Keratinocyte (primary cell): ENCODE results near the gene GCNT1. TPM values are rescaled to one million over a fixed set of nuclear protein-coding genes. Genes with fewer than 3 reads are reported as not detected.

Experiments used
- DNase-seq: peaks from one replicate; pipeline ENCODE4 v3.0.0-alpha.2; 2011; ENCODE audit warnings: low read depth, missing footprints, low spot score
- FAIRE-seq: peaks from 2 replicates; lab custom pipeline; 2011; peaks lifted over from hg19 to GRCh38; lab: Jason Lieb, UNC
- H2AFZ ChIP-seq: 2 replicates; pipeline ENCODE4 v1.6.0; 2012; ENCODE audit warnings: low read length, control low read depth, inconsistent platforms; ENCODE audit not compliant: control insufficient read depth
- H3K27ac ChIP-seq: 2 replicates; pipeline ENCODE4 v1.5.1; 2011; ENCODE audit warnings: low read length; ENCODE audit not compliant: control insufficient read depth, insufficient read depth
- H3K27me3 ChIP-seq: 3 replicates; pipeline ENCODE4 v1.6.0; 2011; ENCODE audit warnings: low read length; ENCODE audit not compliant: control insufficient read depth, insufficient read depth; ENCODE audit errors: extremely low read depth
- H3K36me3 ChIP-seq, 2 experiments: 2 replicates in 1 of 2; 3 replicates in 1 of 2; pipeline ENCODE4 v1.5.1; 2011; ENCODE audit warnings: low read length in 2 of 2, mild to moderate bottlenecking in 1 of 2; ENCODE audit not compliant: control insufficient read depth in 2 of 2, insufficient read depth in 2 of 2; ENCODE audit errors: extremely low read depth in 1 of 2
- H3K4me1 ChIP-seq: 3 replicates; pipeline ENCODE4 v1.5.1; 2011; ENCODE audit warnings: low read length; ENCODE audit not compliant: control insufficient read depth, insufficient read depth; ENCODE audit errors: extremely low read depth
- H3K4me2 ChIP-seq: 3 replicates; pipeline ENCODE4 v1.6.0; 2011; ENCODE audit warnings: low read depth, low read length; ENCODE audit not compliant: control insufficient read depth, insufficient read depth; ENCODE audit errors: extremely low read depth
- H3K4me3 ChIP-seq, 3 experiments: fragments of 200-600 bp in 1 of 3; sonication (generic) in 1 of 3; 2 replicates in 2 of 3; 3 replicates in 1 of 3; pipeline ENCODE4 v1.5.1; 2011 to 2016; ENCODE audit warnings: low read length in 3 of 3, mild to moderate bottlenecking in 3 of 3, control low read depth in 2 of 3, inconsistent platforms in 1 of 3, low read depth in 1 of 3, mixed read lengths in 1 of 3, mixed run types in 1 of 3, moderate library complexity in 1 of 3; ENCODE audit not compliant: control insufficient read depth in 2 of 3, insufficient read depth in 2 of 3; ENCODE audit errors: extremely low read depth in 1 of 3
- H3K79me2 ChIP-seq: 2 replicates; pipeline ENCODE4 v1.6.0; 2012; ENCODE audit warnings: low read length; ENCODE audit not compliant: control insufficient read depth, insufficient read depth
- H3K9ac ChIP-seq: 3 replicates; pipeline ENCODE4 v1.6.0; 2011; ENCODE audit warnings: low read length; ENCODE audit not compliant: control insufficient read depth, insufficient read depth; ENCODE audit errors: extremely low read depth
- H3K9me1 ChIP-seq: 3 replicates; pipeline ENCODE4 v1.6.0; 2011; ENCODE audit warnings: low read length; ENCODE audit not compliant: control insufficient read depth, insufficient read depth; ENCODE audit errors: extremely low read depth
- H3K9me3 ChIP-seq: 2 replicates; pipeline ENCODE4 v1.5.1; 2012; ENCODE audit warnings: low read depth, low read length; ENCODE audit not compliant: control insufficient read depth
- H4K20me1 ChIP-seq: 3 replicates; pipeline ENCODE4 v1.6.0; 2011; ENCODE audit warnings: low read length; ENCODE audit not compliant: control insufficient read depth, insufficient read depth; ENCODE audit errors: extremely low read depth
- CTCF ChIP-seq, 3 experiments: IDR thresholded peaks in 1 of 3; conservative IDR thresholded peaks in 1 of 3; optimal IDR thresholded peaks in 1 of 3; 2 replicates in 2 of 3; 3 replicates in 1 of 3; pipeline versions ENCODE3 to v1.5.1; 2011; ENCODE audit warnings: low read length in 3 of 3, mild to moderate bottlenecking in 3 of 3, moderate library complexity in 2 of 3, control low read depth in 1 of 3, inconsistent platforms in 1 of 3; ENCODE audit not compliant: insufficient read depth in 2 of 3; ENCODE audit errors: extremely low read depth in 1 of 3
- EZH2 ChIP-seq: IDR thresholded peaks from one replicate; pipeline ENCODE4 v1.6.1; 2012; ENCODE audit warnings: inconsistent platforms, mild to moderate bottlenecking, low read length, moderate library complexity
- dilution Hi-C: fragments of 300-500 bp; cut with MboI; formaldehyde crosslinking; loops from one replicate; pipeline ENCODE4 v1.7.0; 2020; ENCODE audit warnings: low sequenced_read_pairs; ENCODE audit not compliant: extremely low pct_ligation_motif_present
- polyA plus RNA-seq, 5 experiments: library from polyadenylated mRNA; depleted of rRNA in 3 of 5; stranded (reverse) in 3 of 5; stranded (forward) in 1 of 5; unstranded in 1 of 5; fragments of >200 nt; gene quantifications; 1 replicate in 1 of 5; 2 replicates in 3 of 5; 3 replicates in 1 of 5; pipeline versions ENCODE4 v1.2.1 to v1.2.3, GENCODE V29; 2011 to 2012; ENCODE audit warnings: missing spikeins in 2 of 5, low read depth in 1 of 5, low replicate concordance in 1 of 5

Gene GCNT1
- polyA plus RNA-seq, 1 donor (not counting 4 experiments of a cell fraction or from before 2014, with no cell fraction given) = 7.5 TPM

- no peaks in the 10 kb centered on the region for H3K9me1 ChIP-seq
- no peaks in the 10 kb centered on the region for H4K20me1 ChIP-seq
- H3K4me2 ChIP-seq = no peak overlapping the region
- FAIRE-seq (no peak), DNase-seq (no peak)
- no peak for TF ChIP-seq EZH2
- TF ChIP-seq CTCF (optimal IDR thresholded peaks at IDR 0.05 in 1 of 3, IDR thresholded peaks at IDR 0.05 in 1 of 3, conservative IDR thresholded peaks at IDR 0.05 in 1 of 3; ENCODE audit: extremely low read depth in 1 of 3, insufficient read depth in 2 of 3, low read length in 3 of 3) = no peak
- no peaks in the 10 kb centered on the region for H3K27me3 ChIP-seq
- peaks cover 0 to 1% of the 10 kb centered on the region in 2 experiments for H3K36me3 ChIP-seq
- no peaks in the 10 kb centered on the region for H3K79me2 ChIP-seq
- H3K9ac ChIP-seq = no peak overlapping the region
- H3K4me1 ChIP-seq = peaks cover 3% of the 10 kb centered on the region
- H2AFZ ChIP-seq = no peak overlapping the region
- H3K9me3 ChIP-seq = no peaks in the 10 kb centered on the region
- dilution Hi-C loops = no loop called here
- H3K4me3 ChIP-seq = no peak overlapping the region
- H3K27ac ChIP-seq = no peak overlapping the region
These were observed 6.7 kb downstream of the GCNT1 start for GRCh38 chr9:76465442-76466298.

- H3K79me2 ChIP-seq = no peaks in the 10 kb centered on the region
- no peak overlapping the region for H3K9ac ChIP-seq
- no peaks in the 10 kb centered on the region for H3K27me3 ChIP-seq
- H3K9me1 ChIP-seq = no peaks in the 10 kb centered on the region
- no peak overlapping the region for H3K27ac ChIP-seq
- DNase-seq (no peak), FAIRE-seq (no peak)
- no peaks in the 10 kb centered on the region for H4K20me1 ChIP-seq
- TF ChIP-seq EZH2 (no peak), CTCF (optimal IDR thresholded peaks at IDR 0.05 in 1 of 3, IDR thresholded peaks at IDR 0.05 in 1 of 3, conservative IDR thresholded peaks at IDR 0.05 in 1 of 3; ENCODE audit: extremely low read depth in 1 of 3, insufficient read depth in 2 of 3, low read length in 3 of 3) (no peak)
- H3K9me3 ChIP-seq = no peaks in the 10 kb centered on the region
- dilution Hi-C loops = no loop called here
- H3K4me1 ChIP-seq = no peaks in the 10 kb centered on the region
- no peak overlapping the region for H2AFZ ChIP-seq
- H3K36me3 ChIP-seq = peaks cover 0 to 1% of the 10 kb centered on the region in 2 experiments
- H3K4me3 ChIP-seq = no peak overlapping the region
- H3K4me2 ChIP-seq = no peak overlapping the region
These were observed 7.3 kb downstream of the GCNT1 start for GRCh38 chr9:76466299-76466605.
